ENCODE results near the gene CAVIN2.

DNA sequence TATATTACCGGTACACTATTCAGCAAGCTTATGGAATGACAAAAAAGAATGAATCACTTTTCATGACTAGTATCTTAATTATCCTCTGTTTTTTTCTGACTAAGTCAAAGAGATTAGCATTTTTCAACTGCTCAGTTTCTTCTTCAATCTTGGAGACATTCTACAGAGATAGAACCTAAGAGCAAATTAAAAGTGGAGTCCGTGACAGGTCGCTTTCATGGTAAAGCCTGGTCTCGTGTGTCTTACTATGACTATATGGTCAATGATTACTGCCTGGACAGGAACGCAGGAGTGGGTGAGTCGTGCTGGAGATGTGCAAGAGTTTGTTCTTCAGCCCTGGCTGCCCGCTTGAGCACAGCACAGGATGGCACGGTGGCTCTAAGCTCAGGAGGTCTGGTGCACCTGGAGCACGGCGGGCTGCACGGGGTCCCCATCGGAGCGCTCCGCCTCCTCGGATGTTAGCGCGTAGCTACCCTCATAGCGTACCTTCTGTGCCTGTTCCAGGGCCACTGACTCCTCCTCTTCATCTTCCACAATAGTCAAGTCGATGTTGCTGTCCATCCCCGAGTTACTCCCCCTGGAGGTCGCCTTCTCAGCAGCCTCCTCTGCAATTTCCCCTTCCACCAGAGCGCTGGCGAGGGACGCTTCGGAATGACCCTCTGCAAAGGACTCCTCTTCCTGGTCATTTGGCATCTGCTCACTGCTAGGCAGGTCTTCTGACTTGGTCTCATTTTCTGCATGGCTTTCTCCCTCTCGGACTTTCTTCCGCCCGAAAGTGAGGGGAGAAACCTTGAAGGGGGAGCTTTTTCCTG lies 11.1 kb downstream of the CAVIN2 start:
- TF ChIP-seq, protein P1, sequence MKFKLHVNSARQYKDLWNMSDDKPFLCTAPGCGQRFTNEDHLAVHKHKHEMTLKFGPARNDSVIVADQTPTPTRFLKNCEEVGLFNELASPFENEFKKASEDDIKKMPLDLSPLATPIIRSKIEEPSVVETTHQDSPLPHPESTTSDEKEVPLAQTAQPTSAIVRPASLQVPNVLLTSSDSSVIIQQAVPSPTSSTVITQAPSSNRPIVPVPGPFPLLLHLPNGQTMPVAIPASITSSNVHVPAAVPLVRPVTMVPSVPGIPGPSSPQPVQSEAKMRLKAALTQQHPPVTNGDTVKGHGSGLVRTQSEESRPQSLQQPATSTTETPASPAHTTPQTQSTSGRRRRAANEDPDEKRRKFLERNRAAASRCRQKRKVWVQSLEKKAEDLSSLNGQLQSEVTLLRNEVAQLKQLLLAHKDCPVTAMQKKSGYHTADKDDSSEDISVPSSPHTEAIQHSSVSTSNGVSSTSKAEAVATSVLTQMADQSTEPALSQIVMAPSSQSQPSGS (CRISPR knock-in tag; IDR thresholded peaks at IDR 0.05; ENCODE audit: borderline replicate concordance, low read depth), result no peak
- TF ChIP-seq CREB1 (CRISPR knock-in tag; IDR thresholded peaks at IDR 0.05) (no peak), IRF2 (CRISPR knock-in tag; IDR thresholded peaks at IDR 0.05; ENCODE audit: borderline replicate concordance, low read depth) (no peak), MXD4 (CRISPR knock-in tag; IDR thresholded peaks at IDR 0.05; ENCODE audit: borderline replicate concordance) (no peak), ZNF396 (CRISPR knock-in tag; IDR thresholded peaks at IDR 0.05; ENCODE audit: borderline replicate concordance) (no peak), GTF2I (CRISPR knock-in tag; conservative IDR thresholded peaks at IDR 0.05) (no peak), ZBTB21 (CRISPR knock-in tag; IDR thresholded peaks at IDR 0.05; ENCODE audit: borderline replicate concordance) (no peak), NFE2L1 (CRISPR knock-in tag; IDR thresholded peaks at IDR 0.05) (no peak)
- TF ChIP-seq, protein P2, sequence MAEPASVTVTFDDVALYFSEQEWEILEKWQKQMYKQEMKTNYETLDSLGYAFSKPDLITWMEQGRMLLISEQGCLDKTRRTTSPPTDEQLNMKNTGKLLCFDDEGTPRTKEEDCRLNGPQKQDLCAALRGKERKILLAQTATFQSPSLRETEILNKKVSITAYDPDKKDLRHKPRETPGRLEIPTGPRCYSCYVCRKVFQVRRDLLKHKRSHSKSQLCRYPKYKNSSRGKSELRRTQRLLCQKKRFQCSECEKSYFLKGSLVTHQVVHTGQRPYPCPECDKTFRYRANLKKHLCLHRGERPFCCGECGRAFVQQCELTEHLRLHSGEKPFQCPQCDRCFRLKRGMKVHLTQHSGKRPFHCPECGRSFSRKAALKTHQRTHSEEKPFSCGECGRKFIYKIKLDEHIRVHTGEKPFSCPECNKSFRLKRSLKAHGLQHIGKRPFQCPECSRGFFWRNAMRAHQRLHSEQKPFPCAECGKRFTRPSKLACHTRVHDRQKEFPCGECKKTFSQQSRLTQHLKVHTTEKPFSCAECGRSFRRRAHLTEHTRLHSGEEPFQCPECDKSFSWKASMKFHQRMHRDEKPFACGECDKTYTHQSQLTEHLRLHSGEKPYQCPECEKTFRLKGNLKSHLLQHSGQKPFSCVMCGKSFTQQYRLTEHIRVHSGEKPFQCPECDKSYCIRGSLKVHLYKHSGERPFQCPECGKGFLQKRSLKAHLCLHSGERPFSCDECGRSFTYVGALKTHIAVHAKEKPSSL (CRISPR knock-in tag; conservative IDR thresholded peaks at IDR 0.05), result no peak
- TF ChIP-seq, protein P3, sequence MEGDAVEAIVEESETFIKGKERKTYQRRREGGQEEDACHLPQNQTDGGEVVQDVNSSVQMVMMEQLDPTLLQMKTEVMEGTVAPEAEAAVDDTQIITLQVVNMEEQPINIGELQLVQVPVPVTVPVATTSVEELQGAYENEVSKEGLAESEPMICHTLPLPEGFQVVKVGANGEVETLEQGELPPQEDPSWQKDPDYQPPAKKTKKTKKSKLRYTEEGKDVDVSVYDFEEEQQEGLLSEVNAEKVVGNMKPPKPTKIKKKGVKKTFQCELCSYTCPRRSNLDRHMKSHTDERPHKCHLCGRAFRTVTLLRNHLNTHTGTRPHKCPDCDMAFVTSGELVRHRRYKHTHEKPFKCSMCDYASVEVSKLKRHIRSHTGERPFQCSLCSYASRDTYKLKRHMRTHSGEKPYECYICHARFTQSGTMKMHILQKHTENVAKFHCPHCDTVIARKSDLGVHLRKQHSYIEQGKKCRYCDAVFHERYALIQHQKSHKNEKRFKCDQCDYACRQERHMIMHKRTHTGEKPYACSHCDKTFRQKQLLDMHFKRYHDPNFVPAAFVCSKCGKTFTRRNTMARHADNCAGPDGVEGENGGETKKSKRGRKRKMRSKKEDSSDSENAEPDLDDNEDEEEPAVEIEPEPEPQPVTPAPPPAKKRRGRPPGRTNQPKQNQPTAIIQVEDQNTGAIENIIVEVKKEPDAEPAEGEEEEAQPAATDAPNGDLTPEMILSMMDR (IDR thresholded peaks at IDR 0.05), result no peak
- TF ChIP-seq, protein P4, sequence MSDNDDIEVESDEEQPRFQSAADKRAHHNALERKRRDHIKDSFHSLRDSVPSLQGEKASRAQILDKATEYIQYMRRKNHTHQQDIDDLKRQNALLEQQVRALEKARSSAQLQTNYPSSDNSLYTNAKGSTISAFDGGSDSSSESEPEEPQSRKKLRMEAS (CRISPR knock-in tag; IDR thresholded peaks at IDR 0.05), result no peak
